NT2/D1 (cell line): Measurements from ENCODE around the gene B3GNT2.

Source experiments
- DNase-seq: peaks from one replicate; pipeline ENCODE4 v3.0.0-alpha.2; 2011; ENCODE audit warnings: low read depth, low spot score
- H3K27me3 ChIP-seq: 2 replicates; pipeline ENCODE4 v1.6.0; 2011; ENCODE audit warnings: mild to moderate bottlenecking; ENCODE audit not compliant: insufficient read length, insufficient read depth
- H3K36me3 ChIP-seq: 2 replicates; pipeline ENCODE4 v1.6.1; 2011; ENCODE audit warnings: mild to moderate bottlenecking, low read length, mixed read lengths; ENCODE audit not compliant: insufficient read depth, insufficient read length
- H3K4me1 ChIP-seq: 2 replicates; pipeline ENCODE4 v1.5.1; 2011; ENCODE audit not compliant: insufficient read depth, insufficient read length
- H3K4me3 ChIP-seq: 2 replicates; pipeline ENCODE4 v1.5.1; 2011; ENCODE audit warnings: low read depth; ENCODE audit not compliant: insufficient read length
- H3K9ac ChIP-seq: 2 replicates; pipeline ENCODE4 v1.6.0; 2011; ENCODE audit warnings: low read depth; ENCODE audit not compliant: insufficient read length
- H3K9me3 ChIP-seq: 2 replicates; pipeline ENCODE4 v1.5.1; 2011; ENCODE audit warnings: mild to moderate bottlenecking, low read length; ENCODE audit not compliant: insufficient read depth
- SUZ12 ChIP-seq: IDR thresholded peaks from 2 replicates; pipeline ENCODE4 v1.6.1; 2011; ENCODE audit not compliant: insufficient read length, insufficient read depth; ENCODE audit errors: extremely low read depth
- YY1 ChIP-seq: IDR thresholded peaks from 2 replicates; pipeline ENCODE4 v1.6.1; 2011; ENCODE audit not compliant: insufficient read length, insufficient read depth
- ZNF274 ChIP-seq: IDR thresholded peaks from 2 replicates; pipeline ENCODE4 v1.6.1; 2011; ENCODE audit warnings: mild to moderate bottlenecking, low read depth, low read length

Gene B3GNT2

DNA sequence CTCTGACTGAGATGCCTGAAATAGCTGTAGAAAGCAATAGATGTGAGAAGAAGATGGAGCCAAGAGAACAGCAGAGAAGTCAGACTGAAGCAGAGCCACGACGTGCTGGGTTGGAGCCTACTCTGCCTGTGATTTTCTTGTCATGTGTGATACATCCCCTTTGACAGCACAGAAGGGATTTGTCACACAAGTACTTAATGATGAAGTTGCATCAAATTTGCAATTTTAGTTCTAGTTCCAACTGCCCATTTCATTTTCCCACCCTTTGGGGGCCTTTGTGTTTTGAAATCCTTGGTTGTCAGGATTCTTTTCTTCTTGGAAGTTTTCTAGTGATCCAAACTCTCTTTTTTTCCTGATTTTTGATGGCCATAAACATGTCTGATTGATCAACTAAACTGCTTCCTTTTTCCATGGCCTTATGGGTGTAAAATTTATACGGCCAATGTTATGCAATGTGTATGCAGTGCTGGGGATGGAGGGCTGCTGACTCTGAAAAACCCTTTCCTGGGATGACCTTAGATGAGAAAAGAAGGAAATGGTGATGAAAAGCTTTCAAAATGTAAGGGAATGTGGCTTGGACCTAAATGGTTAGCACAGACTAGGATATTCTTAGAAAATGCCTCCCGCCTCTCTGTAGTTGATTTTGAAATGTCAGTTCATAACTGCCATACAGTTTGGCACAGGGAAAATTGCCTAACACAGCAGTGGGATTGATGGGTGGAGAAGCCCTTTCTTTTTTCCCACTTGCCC, 9.6 kb upstream of the B3GNT2 start:
- no peak overlapping the region for H3K4me3 ChIP-seq
- no peaks in the 10 kb centered on the region for H3K27me3 ChIP-seq
- no peaks in the 10 kb centered on the region for H3K4me1 ChIP-seq
- DNase-seq = no peak
- H3K9ac ChIP-seq = no peak overlapping the region
- H3K9me3 ChIP-seq = 0 out of 2 replicates have a peak, but pooled peaks cover 3% of the 10 kb centered on the region
- no peaks in the 10 kb centered on the region for H3K36me3 ChIP-seq
- no peak for TF ChIP-seq SUZ12
- TF ChIP-seq YY1 = no peak
- TF ChIP-seq ZNF274 = no peak

DNA sequence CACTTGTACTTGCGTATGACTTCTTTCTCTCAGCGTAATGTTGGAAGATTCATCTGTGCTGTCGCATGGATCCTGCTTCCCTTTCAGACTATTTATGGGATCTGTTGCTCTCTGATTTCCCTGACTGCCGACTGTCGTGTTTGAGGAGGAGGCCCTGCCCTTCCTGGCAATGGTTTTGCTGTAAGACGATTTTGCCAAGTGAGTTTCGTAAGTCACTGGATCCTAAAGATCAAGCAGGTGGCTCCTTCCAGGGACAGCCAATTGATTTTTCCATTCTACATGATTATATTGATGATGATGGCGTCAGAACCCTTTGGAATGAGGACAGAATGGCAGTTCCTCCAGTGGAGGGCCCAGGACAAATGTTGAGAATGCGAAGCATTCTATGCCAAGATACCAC, 8.7 kb upstream of the B3GNT2 start:
- no peak for DNase-seq
- H3K36me3 ChIP-seq = no peaks in the 10 kb centered on the region
- TF ChIP-seq SUZ12 = no peak
- TF ChIP-seq ZNF274 = no peak
- no peak overlapping the region for H3K4me3 ChIP-seq
- H3K9me3 ChIP-seq = 0 out of 2 replicates have a peak, but pooled peaks cover 3% of the 10 kb centered on the region
- H3K27me3 ChIP-seq = no peaks in the 10 kb centered on the region
- H3K9ac ChIP-seq = no peak overlapping the region
- H3K4me1 ChIP-seq = no peaks in the 10 kb centered on the region

DNA sequence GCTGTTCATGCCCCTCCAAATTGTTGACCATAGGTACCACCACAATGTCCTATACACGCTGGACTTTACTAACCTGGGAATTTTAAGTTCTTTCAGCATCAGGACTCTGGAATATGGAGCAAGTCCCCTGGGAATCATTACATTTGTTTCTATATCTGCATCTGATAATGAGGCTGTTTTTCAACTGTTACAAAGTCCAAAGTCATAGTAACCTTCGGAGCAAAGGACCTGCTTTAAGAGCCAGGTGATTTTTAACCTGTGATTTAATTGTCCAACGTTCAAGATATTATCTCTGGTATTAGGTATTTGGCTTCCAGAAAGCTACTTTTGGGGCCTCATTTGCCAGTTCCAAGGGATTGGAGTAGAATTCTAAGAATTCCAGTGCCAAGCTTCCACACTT, 7.5 kb upstream of the B3GNT2 start:
- Histone ChIP-seq H3K27me3 (no peaks in the 10 kb centered on the region), H3K4me1 (no peaks in the 10 kb centered on the region), H3K4me3 (no peak overlapping the region), H3K36me3 (no peaks in the 10 kb centered on the region), H3K9me3 (0 out of 2 replicates have a peak, but pooled peaks cover 3% of the 10 kb centered on the region), H3K9ac (no peak overlapping the region)
- DNase-seq = no peak
- TF ChIP-seq SUZ12 (no peak), YY1 (no peak), ZNF274 (no peak)

DNA sequence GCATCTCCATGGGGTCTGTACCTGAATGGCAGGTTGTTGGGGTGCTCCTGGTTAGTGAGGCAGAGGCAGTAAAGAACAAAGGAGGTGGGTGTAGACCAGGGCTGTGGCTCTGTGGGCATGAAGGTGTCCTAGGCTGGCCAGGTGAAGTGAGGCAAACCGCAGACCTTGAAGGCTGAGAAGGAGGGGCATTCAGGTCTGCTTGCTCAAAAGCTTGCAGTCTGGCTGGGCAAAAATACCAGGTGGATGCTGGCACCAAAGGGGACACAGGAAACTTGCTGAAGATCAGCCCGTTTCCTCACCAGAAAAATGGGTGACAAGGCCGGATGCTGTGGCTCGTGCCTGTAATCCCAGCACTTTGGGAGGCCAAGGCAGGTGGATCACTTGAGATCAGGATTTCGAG, 6.7 kb upstream of the B3GNT2 start:
- no peaks in the 10 kb centered on the region for H3K27me3 ChIP-seq
- 0 out of 2 replicates have a peak, but pooled peaks cover 3% of the 10 kb centered on the region for H3K9me3 ChIP-seq
- H3K36me3 ChIP-seq = no peaks in the 10 kb centered on the region
- no peak for DNase-seq
- H3K9ac ChIP-seq = no peak overlapping the region
- no peaks in the 10 kb centered on the region for H3K4me1 ChIP-seq
- TF ChIP-seq ZNF274 (no peak), SUZ12 (no peak), YY1 (no peak)
- no peak overlapping the region for H3K4me3 ChIP-seq

DNA sequence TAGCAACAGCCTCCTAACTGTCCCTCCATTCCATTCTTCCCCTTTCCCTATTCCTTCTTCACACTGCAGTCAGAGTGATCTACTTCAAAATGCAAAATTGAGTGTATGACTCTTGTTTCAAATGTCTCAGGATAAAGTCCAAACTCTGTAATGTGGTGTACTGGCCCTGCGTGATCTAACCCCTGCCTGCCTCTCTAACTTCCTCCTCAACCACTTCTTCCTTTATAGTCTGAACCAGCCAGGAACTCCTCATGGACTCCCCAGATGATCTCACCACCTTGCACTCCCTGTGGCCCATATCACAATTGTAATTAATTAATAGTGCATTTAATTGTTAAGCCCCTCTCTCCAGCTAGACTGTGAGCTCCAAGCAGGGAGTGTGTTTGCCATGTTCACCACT, 3.1 kb upstream of the B3GNT2 start:
- Histone ChIP-seq H3K9ac (no peak overlapping the region), H3K4me1 (peaks cover 3% of the 10 kb centered on the region)

DNA sequence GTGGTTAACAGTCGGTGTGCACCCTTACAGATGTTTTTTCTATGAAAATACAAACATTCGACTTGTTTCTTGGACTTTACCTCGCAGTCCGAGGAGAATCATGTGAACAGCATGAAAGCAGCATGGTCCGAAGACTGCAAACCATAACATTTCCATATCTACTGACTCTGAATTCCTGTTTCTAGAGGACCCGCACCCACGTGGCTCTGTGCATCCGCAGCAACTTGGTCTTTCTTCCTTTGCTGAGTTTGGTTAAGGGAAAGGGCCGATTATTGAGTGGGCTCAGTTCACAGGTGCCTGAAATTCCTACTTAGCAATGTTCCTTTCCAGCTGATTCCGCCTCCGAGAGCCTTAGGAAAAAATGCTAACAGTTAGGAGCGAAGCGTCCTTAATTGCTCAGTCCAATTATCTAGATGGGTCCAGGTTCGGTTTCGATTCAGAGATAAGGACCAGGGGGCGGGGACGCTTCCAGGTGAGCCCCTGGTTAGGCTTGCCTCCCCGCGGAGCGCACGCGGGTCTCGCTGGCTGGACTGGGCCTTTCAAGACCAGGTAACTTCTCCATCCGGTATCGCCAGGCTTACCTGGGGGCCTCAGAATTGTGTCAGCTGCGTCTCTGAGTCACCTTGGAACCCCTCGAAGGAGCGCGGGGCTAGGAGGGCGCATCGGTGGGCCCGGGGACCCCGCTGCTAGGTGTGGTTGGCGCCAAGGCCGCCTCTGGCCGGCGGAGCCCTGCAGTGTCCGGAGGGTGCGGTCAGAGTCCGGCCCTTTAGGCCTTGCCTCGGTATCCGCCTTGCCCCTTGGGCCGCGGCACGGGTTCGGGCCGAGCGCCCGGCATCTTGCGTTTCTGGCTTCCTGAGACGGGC, 1.1 kb upstream of the B3GNT2 start:
- peak overlapping the region; percentile 39 for H3K4me3 ChIP-seq
- H3K4me1 ChIP-seq = peaks cover 3% of the 10 kb centered on the region
- no peak for TF ChIP-seq YY1
- TF ChIP-seq SUZ12 = no peak
- TF ChIP-seq ZNF274 = no peak
- H3K27me3 ChIP-seq = no peaks in the 10 kb centered on the region
- peak overlapping the region; percentile 74 for H3K9ac ChIP-seq
- 0 out of 2 replicates have a peak, but pooled peaks cover 3% of the 10 kb centered on the region for H3K9me3 ChIP-seq
- H3K36me3 ChIP-seq = peaks cover 4% of the 10 kb centered on the region
- no peak for DNase-seq

More for the DNA sequence above, 3.1 kb upstream of the B3GNT2 start:
- Histone ChIP-seq H3K27me3 (no peaks in the 10 kb centered on the region), H3K4me3 (no peak overlapping the region), H3K9me3 (0 out of 2 replicates have a peak, but pooled peaks cover 3% of the 10 kb centered on the region), H3K36me3 (no peaks in the 10 kb centered on the region)
- TF ChIP-seq YY1 = no peak
- TF ChIP-seq SUZ12 = no peak
- no peak for TF ChIP-seq ZNF274
- DNase-seq = no peak

DNA sequence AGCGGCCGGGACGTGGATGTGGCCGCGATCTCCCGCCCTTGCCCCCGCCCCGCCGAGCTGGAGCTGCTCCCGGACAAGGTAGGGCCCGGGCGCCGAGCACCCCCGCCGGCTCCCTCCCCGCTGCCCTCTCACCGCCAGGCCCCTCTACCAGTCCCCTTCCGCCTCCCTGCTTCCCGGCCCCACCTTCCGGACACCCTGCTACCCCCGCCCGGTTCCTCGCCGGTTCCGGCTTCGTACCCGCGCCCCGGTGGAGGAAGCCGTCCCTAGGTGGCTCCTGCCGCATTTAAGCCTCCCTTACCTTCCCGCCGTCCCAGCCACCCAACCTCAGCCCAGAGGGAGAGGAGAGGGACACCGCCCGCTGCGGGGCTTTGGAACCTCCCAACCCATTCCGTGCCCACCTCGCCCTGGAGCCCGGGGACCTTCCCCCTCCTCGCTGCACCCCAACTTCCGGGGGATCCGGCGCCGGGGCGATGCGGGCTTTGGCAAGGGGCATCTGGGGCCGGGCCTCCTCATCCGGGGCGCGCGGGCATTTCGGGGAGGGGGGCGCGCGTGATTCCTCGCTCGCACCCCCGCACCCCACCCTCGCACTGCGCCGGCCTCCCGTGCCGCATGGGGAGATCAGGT, 475 bp downstream of the B3GNT2 start:
- Histone ChIP-seq H3K27me3 (no peaks in the 10 kb centered on the region), H3K4me1 (peaks cover 3% of the 10 kb centered on the region), H3K9me3 (no peaks in the 10 kb centered on the region), H3K9ac (peak overlapping the region; percentile 92), H3K36me3 (peaks cover 4% of the 10 kb centered on the region), H3K4me3 (peak overlapping the region; percentile 81)
- DNase-seq = no peak
- TF ChIP-seq SUZ12 (no peak), ZNF274 (no peak), YY1 (no peak)
